ENCODE data around the gene ZMYM5.

GRCh38 chr13:19862481-19863313, 752 bp downstream of the ZMYM5 start:
- TF ChIP-seq ZNF232 (CRISPR knock-in tag; IDR thresholded peaks at IDR 0.05) (no peak), ZBTB17 (CRISPR knock-in tag; IDR thresholded peaks at IDR 0.05) (no peak), FIP1L1 (IDR thresholded peaks at IDR 0.05; ENCODE audit: low read depth, low read length, poor library complexity, severe bottlenecking) (no peak), RBM22 (IDR thresholded peaks at IDR 0.05; ENCODE audit: low read depth, low read length, poor library complexity, severe bottlenecking) (no peak), REST (IDR thresholded peaks at IDR 0.05; ENCODE audit: borderline replicate concordance) (no peak), REST (CRISPR knock-in tag; IDR thresholded peaks at IDR 0.05; ENCODE audit: low read depth) (no peak), ZNF280A (IDR thresholded peaks at IDR 0.05; ENCODE audit: low read depth, partially characterized antibody) (no peak), EP300 (IDR thresholded peaks at IDR 0.05; ENCODE audit: low read length) (no peak), ZNF184 (CRISPR knock-in tag; IDR thresholded peaks at IDR 0.05) (no peak)
- TF ChIP-seq, protein P1, sequence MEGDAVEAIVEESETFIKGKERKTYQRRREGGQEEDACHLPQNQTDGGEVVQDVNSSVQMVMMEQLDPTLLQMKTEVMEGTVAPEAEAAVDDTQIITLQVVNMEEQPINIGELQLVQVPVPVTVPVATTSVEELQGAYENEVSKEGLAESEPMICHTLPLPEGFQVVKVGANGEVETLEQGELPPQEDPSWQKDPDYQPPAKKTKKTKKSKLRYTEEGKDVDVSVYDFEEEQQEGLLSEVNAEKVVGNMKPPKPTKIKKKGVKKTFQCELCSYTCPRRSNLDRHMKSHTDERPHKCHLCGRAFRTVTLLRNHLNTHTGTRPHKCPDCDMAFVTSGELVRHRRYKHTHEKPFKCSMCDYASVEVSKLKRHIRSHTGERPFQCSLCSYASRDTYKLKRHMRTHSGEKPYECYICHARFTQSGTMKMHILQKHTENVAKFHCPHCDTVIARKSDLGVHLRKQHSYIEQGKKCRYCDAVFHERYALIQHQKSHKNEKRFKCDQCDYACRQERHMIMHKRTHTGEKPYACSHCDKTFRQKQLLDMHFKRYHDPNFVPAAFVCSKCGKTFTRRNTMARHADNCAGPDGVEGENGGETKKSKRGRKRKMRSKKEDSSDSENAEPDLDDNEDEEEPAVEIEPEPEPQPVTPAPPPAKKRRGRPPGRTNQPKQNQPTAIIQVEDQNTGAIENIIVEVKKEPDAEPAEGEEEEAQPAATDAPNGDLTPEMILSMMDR (IDR thresholded peaks at IDR 0.05 in 2 of 3, conservative IDR thresholded peaks at IDR 0.05 in 1 of 3; ENCODE audit: insufficient read depth in 2 of 3, low read depth in 1 of 3, low read length in 3 of 3): no peak
- TF ChIP-seq, protein P2, sequence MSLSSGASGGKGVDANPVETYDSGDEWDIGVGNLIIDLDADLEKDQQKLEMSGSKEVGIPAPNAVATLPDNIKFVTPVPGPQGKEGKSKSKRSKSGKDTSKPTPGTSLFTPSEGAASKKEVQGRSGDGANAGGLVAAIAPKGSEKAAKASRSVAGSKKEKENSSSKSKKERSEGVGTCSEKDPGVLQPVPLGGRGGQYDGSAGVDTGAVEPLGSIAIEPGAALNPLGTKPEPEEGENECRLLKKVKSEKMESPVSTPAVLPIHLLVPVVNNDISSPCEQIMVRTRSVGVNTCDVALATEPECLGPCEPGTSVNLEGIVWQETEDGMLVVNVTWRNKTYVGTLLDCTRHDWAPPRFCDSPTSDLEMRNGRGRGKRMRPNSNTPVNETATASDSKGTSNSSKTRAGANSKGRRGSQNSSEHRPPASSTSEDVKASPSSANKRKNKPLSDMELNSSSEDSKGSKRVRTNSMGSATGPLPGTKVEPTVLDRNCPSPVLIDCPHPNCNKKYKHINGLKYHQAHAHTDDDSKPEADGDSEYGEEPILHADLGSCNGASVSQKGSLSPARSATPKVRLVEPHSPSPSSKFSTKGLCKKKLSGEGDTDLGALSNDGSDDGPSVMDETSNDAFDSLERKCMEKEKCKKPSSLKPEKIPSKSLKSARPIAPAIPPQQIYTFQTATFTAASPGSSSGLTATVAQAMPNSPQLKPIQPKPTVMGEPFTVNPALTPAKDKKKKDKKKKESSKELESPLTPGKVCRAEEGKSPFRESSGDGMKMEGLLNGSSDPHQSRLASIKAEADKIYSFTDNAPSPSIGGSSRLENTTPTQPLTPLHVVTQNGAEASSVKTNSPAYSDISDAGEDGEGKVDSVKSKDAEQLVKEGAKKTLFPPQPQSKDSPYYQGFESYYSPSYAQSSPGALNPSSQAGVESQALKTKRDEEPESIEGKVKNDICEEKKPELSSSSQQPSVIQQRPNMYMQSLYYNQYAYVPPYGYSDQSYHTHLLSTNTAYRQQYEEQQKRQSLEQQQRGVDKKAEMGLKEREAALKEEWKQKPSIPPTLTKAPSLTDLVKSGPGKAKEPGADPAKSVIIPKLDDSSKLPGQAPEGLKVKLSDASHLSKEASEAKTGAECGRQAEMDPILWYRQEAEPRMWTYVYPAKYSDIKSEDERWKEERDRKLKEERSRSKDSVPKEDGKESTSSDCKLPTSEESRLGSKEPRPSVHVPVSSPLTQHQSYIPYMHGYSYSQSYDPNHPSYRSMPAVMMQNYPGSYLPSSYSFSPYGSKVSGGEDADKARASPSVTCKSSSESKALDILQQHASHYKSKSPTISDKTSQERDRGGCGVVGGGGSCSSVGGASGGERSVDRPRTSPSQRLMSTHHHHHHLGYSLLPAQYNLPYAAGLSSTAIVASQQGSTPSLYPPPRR (CRISPR knock-in tag; IDR thresholded peaks at IDR 0.05; ENCODE audit: borderline replicate concordance): no peak
- TF ChIP-seq, protein P3, sequence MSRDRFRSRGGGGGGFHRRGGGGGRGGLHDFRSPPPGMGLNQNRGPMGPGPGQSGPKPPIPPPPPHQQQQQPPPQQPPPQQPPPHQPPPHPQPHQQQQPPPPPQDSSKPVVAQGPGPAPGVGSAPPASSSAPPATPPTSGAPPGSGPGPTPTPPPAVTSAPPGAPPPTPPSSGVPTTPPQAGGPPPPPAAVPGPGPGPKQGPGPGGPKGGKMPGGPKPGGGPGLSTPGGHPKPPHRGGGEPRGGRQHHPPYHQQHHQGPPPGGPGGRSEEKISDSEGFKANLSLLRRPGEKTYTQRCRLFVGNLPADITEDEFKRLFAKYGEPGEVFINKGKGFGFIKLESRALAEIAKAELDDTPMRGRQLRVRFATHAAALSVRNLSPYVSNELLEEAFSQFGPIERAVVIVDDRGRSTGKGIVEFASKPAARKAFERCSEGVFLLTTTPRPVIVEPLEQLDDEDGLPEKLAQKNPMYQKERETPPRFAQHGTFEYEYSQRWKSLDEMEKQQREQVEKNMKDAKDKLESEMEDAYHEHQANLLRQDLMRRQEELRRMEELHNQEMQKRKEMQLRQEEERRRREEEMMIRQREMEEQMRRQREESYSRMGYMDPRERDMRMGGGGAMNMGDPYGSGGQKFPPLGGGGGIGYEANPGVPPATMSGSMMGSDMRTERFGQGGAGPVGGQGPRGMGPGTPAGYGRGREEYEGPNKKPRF (IDR thresholded peaks at IDR 0.05; ENCODE audit: low read depth, low read length): no peak
